Naive thymus-derived CD4-positive, alpha-beta T cell (primary cell): Measurements from ENCODE around the gene USP48. TPM values are rescaled to one million over a fixed set of nuclear protein-coding genes. Genes with fewer than 3 reads are reported as not detected.

Experiments used
- ATAC-seq: fragments of 150-1000 bp; cut with Tn5 transposase; 2 replicates; pipeline ENCODE4 v1.10.0; 2021; ENCODE audit warnings: mild to moderate bottlenecking, moderate library complexity
- CTCF ChIA-PET: fragments of 350-600 bp; sonication (Branson Sonifier 250); formaldehyde crosslinking; loops from one replicate; lab custom pipeline; 2021; ENCODE audit warnings: antibody characterized with exemption; lab: Charles Lee
- POLR2A ChIA-PET: fragments of 350-600 bp; sonication (Branson Sonifier 250); formaldehyde crosslinking; loops from one replicate; lab custom pipeline; 2021; ENCODE audit warnings: antibody characterized with exemption, inconsistent platforms; lab: Charles Lee
- DNase-seq, 9 donors: peaks; one replicate each; pipeline versions ENCODE4 v3.0.0 to v3.0.0-alpha.2; 2020 to 2022; ENCODE audit warnings: mixed read lengths in 1 of 9
- H3K27ac ChIP-seq: one replicate; pipeline ENCODE4 v1.7.0; 2013; ENCODE audit warnings: mild to moderate bottlenecking, low read depth, low read length, moderate library complexity
- H3K27me3 ChIP-seq, 2 donors: one replicate each; pipeline ENCODE4 v1.7.0; 2013; ENCODE audit warnings: low read length in 2 of 2, mild to moderate bottlenecking in 2 of 2, moderate library complexity in 2 of 2; ENCODE audit not compliant: control insufficient read depth in 2 of 2, insufficient read depth in 2 of 2
- H3K36me3 ChIP-seq, 3 experiments: 1 replicate in 2 of 3; 2 replicates in 1 of 3; pipeline ENCODE4 v1.7.0; 2013; ENCODE audit warnings: low read length in 3 of 3, mild to moderate bottlenecking in 3 of 3, moderate library complexity in 1 of 3; ENCODE audit not compliant: insufficient read depth in 3 of 3, control insufficient read depth in 2 of 3
- H3K4me1 ChIP-seq, 2 donors: one replicate each; pipeline ENCODE4 v1.7.0; 2013; ENCODE audit warnings: low read length in 2 of 2, mild to moderate bottlenecking in 2 of 2, moderate library complexity in 1 of 2; ENCODE audit not compliant: control insufficient read depth in 2 of 2, insufficient read depth in 2 of 2
- H3K4me3 ChIP-seq: 2 replicates; pipeline ENCODE4 v1.7.0; 2013; ENCODE audit warnings: mild to moderate bottlenecking, low read length
- H3K9me3 ChIP-seq, 3 experiments: 1 replicate in 2 of 3; 2 replicates in 1 of 3; pipeline ENCODE4 v1.7.0; 2013; ENCODE audit warnings: low read length in 3 of 3; ENCODE audit not compliant: control insufficient read depth in 2 of 3
- H3K27ac Mint-ChIP-seq, 9 donors: one replicate each; pipeline ENCODE4 v1.8.0; 2020 to 2022; ENCODE audit warnings: mixed read lengths in 9 of 9, mild to moderate bottlenecking in 8 of 9, moderate library complexity in 5 of 9, inconsistent platforms in 2 of 9
- H3K27me3 Mint-ChIP-seq, 5 donors: one replicate each; pipeline ENCODE4 v1.8.0; 2021 to 2022; ENCODE audit warnings: mixed read lengths in 5 of 5, mild to moderate bottlenecking in 1 of 5
- H3K36me3 Mint-ChIP-seq, 5 donors: one replicate each; pipeline ENCODE4 v1.8.0; 2020 to 2022; ENCODE audit warnings: mixed read lengths in 5 of 5, mild to moderate bottlenecking in 3 of 5, inconsistent platforms in 1 of 5
- H3K4me1 Mint-ChIP-seq, 7 donors: one replicate each; pipeline ENCODE4 v1.8.0; 2020 to 2022; ENCODE audit warnings: mixed read lengths in 7 of 7, mild to moderate bottlenecking in 3 of 7, inconsistent platforms in 1 of 7
- H3K4me3 Mint-ChIP-seq, 10 donors: one replicate each; pipeline ENCODE4 v1.8.0; 2020 to 2022; ENCODE audit warnings: mild to moderate bottlenecking in 10 of 10, mixed read lengths in 10 of 10, moderate library complexity in 6 of 10, inconsistent platforms in 2 of 10
- H3K9me3 Mint-ChIP-seq, 11 donors: one replicate each; pipeline ENCODE4 v1.8.0; 2020 to 2022; ENCODE audit warnings: mixed read lengths in 11 of 11, mild to moderate bottlenecking in 4 of 11, inconsistent platforms in 1 of 11, moderate library complexity in 1 of 11
- intact Hi-C, 2 donors: fragments of 100-400 bp; cut with micrococcal nuclease; formaldehyde crosslinking; loops; one replicate each; pipeline ENCODE4 v1.15.1; 2023
- polyA plus RNA-seq, 2 donors: library from polyadenylated mRNA; unstranded; fragments of 300-500 nt; fragmentation: Illumina TruSeq; gene quantifications; one replicate each; pipeline ENCODE4 v1.2.3, GENCODE V29; 2021
- total RNA-seq, 6 experiments: library from RNA in 5 of 6; stranded (reverse) in 5 of 6; gene quantifications; 1 replicate in 5 of 6; 2 replicates in 1 of 6; pipeline ENCODE4 v1.2.3 and lab custom pipeline; 2021 to 2026

Gene USP48
- total and polyA plus RNA-seq, 7 experiments from 2014 or later: 34.8 to 107 (median 79.5) TPM

DNA sequence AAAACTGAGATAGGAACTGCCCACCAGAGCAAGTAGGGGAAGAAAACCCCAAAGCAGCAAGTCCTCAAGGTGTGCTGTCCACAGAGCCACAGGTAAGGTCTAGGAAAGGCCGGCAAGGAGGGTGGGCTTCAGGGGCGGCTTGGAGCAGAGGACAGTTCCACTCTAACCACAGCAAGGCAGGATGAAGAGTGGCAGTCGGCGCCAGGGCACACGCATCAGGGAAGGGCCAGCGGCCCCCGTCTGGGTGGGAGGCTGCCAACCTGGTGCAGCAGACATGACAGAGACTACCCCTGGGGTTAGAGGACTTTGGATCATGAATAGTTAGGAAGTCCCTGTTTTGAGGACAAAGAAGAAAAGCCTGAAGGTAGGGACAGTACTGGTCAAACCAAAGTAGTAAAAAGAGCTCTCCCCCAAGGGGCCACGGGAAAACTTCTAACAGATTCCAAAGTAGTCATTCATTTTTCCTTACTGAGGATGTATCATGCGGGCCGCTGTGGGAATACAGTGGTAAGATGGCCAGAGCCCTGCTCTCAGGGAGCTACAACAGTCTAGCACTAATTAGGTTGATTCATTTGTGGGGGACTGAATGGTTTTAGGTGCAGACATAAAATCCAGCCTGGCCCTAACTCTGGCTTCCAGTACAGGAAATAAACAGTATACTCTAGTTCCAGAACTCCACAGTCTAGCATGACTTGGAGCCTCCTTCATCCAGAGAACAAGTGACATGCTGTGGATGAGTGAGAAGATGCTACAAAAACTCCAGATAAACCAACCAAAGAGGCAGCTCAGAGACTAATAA lies 110.3 kb downstream of the USP48 start:
- ChIA-PET CTCF (interaction anchor here (0.8 kb wide), 1 partner anchor 33 kb away, joined by 3 read pairs; no protein-coding TSS in a partner anchor), POLR2A (no interaction called here)
- H3K36me3 ChIP-seq: no peaks in the 10 kb centered on the region
- Mint-ChIP-seq H3K4me1 (peaks cover 0 to 13% (median 4%) of the 10 kb centered on the region in 7 donors), H3K27ac (no peak overlapping the region), H3K4me3 (no peak overlapping the region), H3K27me3 (peaks cover 3 to 29% (median 7%) of the 10 kb centered on the region in 5 donors), H3K9me3 (no peaks in the 10 kb centered on the region), H3K36me3 (no peaks in the 10 kb centered on the region)
- peaks cover 0 to 18% of the 10 kb centered on the region in 2 donors for H3K4me1 ChIP-seq
- no peaks in the 10 kb centered on the region for H3K9me3 ChIP-seq
- DNase-seq (no peak), ATAC-seq (no peak)
- H3K4me3 ChIP-seq: no peak overlapping the region
- peaks cover 3 to 7% of the 10 kb centered on the region in 2 donors for H3K27me3 ChIP-seq
- no peak overlapping the region for H3K27ac ChIP-seq
- intact Hi-C loops: no loop called here

GRCh38 chr1:21671915-21672314 lies 111.0 kb downstream of the USP48 start:
- DNase-seq: no peak
- ChIA-PET POLR2A (no interaction called here), CTCF (no interaction called here)
- Histone ChIP-seq H3K36me3 (no peaks in the 10 kb centered on the region), H3K27ac (no peak overlapping the region), H3K9me3 (no peaks in the 10 kb centered on the region), H3K27me3 (peaks cover 3 to 10% of the 10 kb centered on the region in 2 donors), H3K4me3 (no peak overlapping the region), H3K4me1 (peaks cover 0 to 18% of the 10 kb centered on the region in 2 donors)
- Mint-ChIP-seq H3K4me3 (no peak overlapping the region), H3K36me3 (no peaks in the 10 kb centered on the region), H3K27ac (no peak overlapping the region), H3K4me1 (peaks cover 0 to 13% (median 4%) of the 10 kb centered on the region in 7 donors), H3K27me3 (peaks cover 7 to 34% (median 14%) of the 10 kb centered on the region in 5 donors), H3K9me3 (no peaks in the 10 kb centered on the region)
- intact Hi-C loops: no loop called here
- ATAC-seq: no peak

GRCh38 chr1:21670956-21671902 lies 111.7 kb downstream of the USP48 start:
- Mint-ChIP-seq H3K9me3 (no peaks in the 10 kb centered on the region), H3K27ac (peak overlapping the region in 1 of 9 donors; percentile 67), H3K27me3 (peaks cover 7 to 36% (median 20%) of the 10 kb centered on the region in 5 donors), H3K4me3 (peak overlapping the region in 1 of 10 donors; percentile 69), H3K36me3 (no peaks in the 10 kb centered on the region), H3K4me1 (peaks cover 0 to 13% (median 4%) of the 10 kb centered on the region in 7 donors)
- CTCF ChIA-PET: no interaction called here
- Histone ChIP-seq H3K4me1 (peaks cover 0 to 18% of the 10 kb centered on the region in 2 donors), H3K4me3 (no peak overlapping the region), H3K27me3 (peaks cover 3 to 10% of the 10 kb centered on the region in 2 donors), H3K27ac (no peak overlapping the region), H3K36me3 (no peaks in the 10 kb centered on the region), H3K9me3 (no peaks in the 10 kb centered on the region)
- POLR2A ChIA-PET: interaction anchor here (0.9 kb wide), 1 partner anchor 111 kb away, joined by 4 read pairs; the partner anchor contains the start of gene USP48
- no peak for ATAC-seq
- no peak for DNase-seq
- intact Hi-C loops: no loop called here

DNA sequence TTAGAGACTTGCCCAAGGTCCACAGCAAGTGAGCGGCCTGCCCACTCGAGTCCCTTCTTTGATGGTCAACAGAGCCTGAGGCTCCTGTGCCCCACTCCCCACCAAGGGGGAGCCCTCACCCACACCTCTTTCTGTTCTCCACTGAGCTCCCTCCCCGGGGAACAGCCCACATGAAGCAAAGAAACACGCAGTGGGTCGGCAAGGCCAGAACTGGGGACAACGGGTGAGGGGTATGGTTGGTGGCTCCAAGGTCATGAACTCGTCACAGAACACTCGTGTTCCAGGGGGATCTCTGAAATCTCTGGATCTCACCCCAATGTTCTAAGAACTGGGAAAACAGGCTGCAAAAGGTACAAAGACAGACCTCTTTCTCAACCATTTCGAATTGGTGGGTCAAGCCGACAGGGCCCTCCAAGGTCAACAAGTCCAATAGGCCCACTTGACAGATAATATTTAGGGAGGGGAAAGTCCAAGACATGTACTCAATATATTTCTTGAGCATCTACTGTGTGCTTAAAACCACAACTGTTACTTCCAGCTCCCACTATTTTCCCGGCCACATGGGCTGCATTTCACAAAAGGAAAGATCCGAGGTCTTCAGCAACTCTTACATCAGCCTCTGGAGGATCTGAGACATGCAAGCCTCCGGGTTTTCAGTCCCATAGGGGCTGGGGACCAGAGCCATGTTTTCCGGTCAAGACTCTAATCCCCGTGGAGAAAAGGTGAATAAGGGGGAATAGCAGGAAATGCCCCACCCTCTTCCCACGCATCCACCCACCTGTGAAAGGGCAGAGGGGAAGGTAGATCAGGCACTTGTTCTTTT lies 112.7 kb downstream of the USP48 start:
- peak overlapping the region; percentile 65 for H3K4me3 ChIP-seq
- no peak overlapping the region for H3K27ac Mint-ChIP-seq
- peaks cover 0 to 18% of the 10 kb centered on the region in 2 donors for H3K4me1 ChIP-seq
- POLR2A ChIA-PET: interaction anchor here (0.9 kb wide), 1 partner anchor 112 kb away, joined by 4 read pairs; the partner anchor contains the start of gene USP48
- peak overlapping the region in 9 of 10 donors; percentile 43 to 79 (median 66) for H3K4me3 Mint-ChIP-seq
- CTCF ChIA-PET: no interaction called here
- intact Hi-C loops: no loop called here
- H3K36me3 Mint-ChIP-seq: no peaks in the 10 kb centered on the region
- peaks cover 3 to 13% of the 10 kb centered on the region in 2 donors for H3K27me3 ChIP-seq
- no peaks in the 10 kb centered on the region for H3K36me3 ChIP-seq
- H3K27me3 Mint-ChIP-seq: peaks cover 12 to 36% (median 28%) of the 10 kb centered on the region in 5 donors
- H3K9me3 ChIP-seq: no peaks in the 10 kb centered on the region
- ATAC-seq: no peak
- H3K9me3 Mint-ChIP-seq: no peaks in the 10 kb centered on the region
- DNase-seq: no peak
- H3K4me1 Mint-ChIP-seq: peaks cover 0 to 13% (median 4%) of the 10 kb centered on the region in 7 donors
- H3K27ac ChIP-seq: no peak overlapping the region

DNA sequence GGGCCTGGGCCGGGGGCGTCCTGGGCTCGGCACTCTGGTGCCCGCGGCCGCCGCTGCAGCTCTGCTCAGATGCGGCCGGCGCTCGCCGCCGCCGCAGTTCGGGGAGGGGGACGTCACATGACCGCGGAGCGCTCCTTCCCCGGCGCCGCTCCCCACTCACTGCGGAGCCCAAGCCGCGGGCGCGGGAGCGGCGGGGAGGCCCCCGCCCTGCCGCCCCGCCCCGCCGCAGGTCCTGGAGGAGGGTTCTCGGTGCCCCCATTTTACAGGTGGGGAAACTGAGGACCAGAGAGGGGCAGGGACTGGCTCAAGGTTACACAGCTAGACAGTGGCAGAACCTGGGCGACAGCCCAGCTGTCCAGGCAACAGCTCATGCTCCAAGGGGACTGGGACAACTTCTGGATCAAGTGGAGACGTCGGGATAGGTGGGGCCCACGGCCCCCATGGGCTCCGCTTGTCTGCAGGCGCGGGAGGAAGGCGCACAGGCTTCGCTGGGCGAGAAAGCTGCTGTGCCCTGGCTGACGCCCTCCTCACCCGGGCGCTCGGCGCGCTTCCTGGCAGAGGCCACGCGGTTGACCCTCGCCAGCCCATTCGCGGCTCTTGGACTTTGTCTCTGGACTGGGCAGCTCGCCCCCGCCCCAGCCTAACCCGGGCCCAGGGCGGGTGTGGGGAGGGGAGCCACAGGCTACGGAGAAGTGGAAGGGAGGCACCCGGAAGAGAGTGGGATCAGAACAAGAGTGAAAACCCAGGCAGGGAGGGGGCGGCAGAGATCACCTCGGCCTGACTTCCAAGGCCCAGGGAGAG lies 113.5 kb downstream of the USP48 start, which contains the start of gene RAP1GAP:
Gene RAP1GAP, minus strand, starts transcription at position 100 of the 801 bp plus-strand sequence. CDS start 49,325 bp downstream, outside the sequence.
- H3K36me3 ChIP-seq: no peaks in the 10 kb centered on the region
- intact Hi-C loops: no loop called here
- peaks cover 0 to 18% of the 10 kb centered on the region in 2 donors for H3K4me1 ChIP-seq
- DNase-seq (peak in 6 of 9 donors; percentile 24 to 52 (median 28)), ATAC-seq (peak; percentile 70)
- H3K27ac ChIP-seq: no peak within 1 kb of the TSS
- H3K4me3 ChIP-seq: peak within 1 kb of the TSS; percentile 65
- CTCF ChIA-PET: no interaction called here
- Mint-ChIP-seq H3K9me3 (no peaks in the 10 kb centered on the region), H3K27ac (no peak within 1 kb of the TSS), H3K4me1 (peaks cover 0 to 13% (median 4%) of the 10 kb centered on the region in 7 donors), H3K27me3 (peaks cover 20 to 37% (median 31%) of the 10 kb centered on the region in 5 donors), H3K36me3 (peaks cover 0 to under 1% (median 0%) of the 10 kb centered on the region in 5 donors), H3K4me3 (peak within 1 kb of the TSS; percentile 42 to 79 (median 67))
- no peaks in the 10 kb centered on the region for H3K9me3 ChIP-seq
- H3K27me3 ChIP-seq: peaks cover 3 to 13% of the 10 kb centered on the region in 2 donors
- POLR2A ChIA-PET: no interaction called here
